NCI-H446 (cell line): ENCODE results near the gene EGFL7.
"Not testable (repeated sequence)": the region's sequence is repeated elsewhere in the genome, so short reads cannot be mapped to it uniquely, and the experiment has no call there.

ENCODE experiments used
- DNase-seq, 2 experiments: peaks; one replicate each; lab custom pipeline; 2025; lab: John Stamatoyannopoulos, UW

Gene EGFL7

GRCh38 chr9:136624184-136624951 lies 38.3 kb upstream of the EGFL7 start:
- DNase-seq = no peak

- DNase-seq = no peak
Measured at GRCh38 chr9:136625101-136626065, 37.3 kb upstream of the EGFL7 start.

- DNase-seq = no peak
Measured at GRCh38 chr9:136626066-136626725, 36.5 kb upstream of the EGFL7 start.

GRCh38 chr9:136626740-136627642 lies 35.7 kb upstream of the EGFL7 start:
- no peak for DNase-seq

- DNase-seq = no peak
Measured at GRCh38 chr9:136627703-136628102, 35.0 kb upstream of the EGFL7 start.

- no peak for DNase-seq
Measured at GRCh38 chr9:136628268-136628667, 34.4 kb upstream of the EGFL7 start.

- no peak for DNase-seq
Measured at GRCh38 chr9:136629001-136629878, 33.5 kb upstream of the EGFL7 start.

- no peak for DNase-seq
Measured at GRCh38 chr9:136629879-136630661, 32.6 kb upstream of the EGFL7 start.

GRCh38 chr9:136630662-136630992 lies 32.1 kb upstream of the EGFL7 start:
- DNase-seq = no peak

GRCh38 chr9:136631038-136632000 lies 31.4 kb upstream of the EGFL7 start:
- peak; percentile 33 to 36 for DNase-seq

- not testable (repeated sequence) for DNase-seq
Measured at GRCh38 chr9:136632072-136632471, 30.6 kb upstream of the EGFL7 start.

GRCh38 chr9:136632491-136633106 lies 30.1 kb upstream of the EGFL7 start:
- DNase-seq = not testable (repeated sequence)

- DNase-seq = no peak
Measured at GRCh38 chr9:136634904-136635303, 27.8 kb upstream of the EGFL7 start.

GRCh38 chr9:136640171-136641111 lies 22.3 kb upstream of the EGFL7 start:
- DNase-seq = no peak

- DNase-seq = no peak
Measured at GRCh38 chr9:136642439-136642921, 20.2 kb upstream of the EGFL7 start.

GRCh38 chr9:136643596-136644342 lies 18.9 kb upstream of the EGFL7 start:
- no peak for DNase-seq
